Activated CD8-positive, alpha-beta memory T cell treated with anti-CD3 and anti-CD28 coated beads, Interleukin-2, amount 50 U/mL, for 48 hours (primary cell): ENCODE data around the gene JAGN1.
"Not testable (repeated sequence)": the region's sequence is repeated elsewhere in the genome, so short reads cannot be mapped to it uniquely, and the experiment has no call there.

Source experiments
- DNase-seq: peaks from one replicate; pipeline ENCODE4 v3.0.0-alpha.2; 2020

Gene JAGN1

DNA sequence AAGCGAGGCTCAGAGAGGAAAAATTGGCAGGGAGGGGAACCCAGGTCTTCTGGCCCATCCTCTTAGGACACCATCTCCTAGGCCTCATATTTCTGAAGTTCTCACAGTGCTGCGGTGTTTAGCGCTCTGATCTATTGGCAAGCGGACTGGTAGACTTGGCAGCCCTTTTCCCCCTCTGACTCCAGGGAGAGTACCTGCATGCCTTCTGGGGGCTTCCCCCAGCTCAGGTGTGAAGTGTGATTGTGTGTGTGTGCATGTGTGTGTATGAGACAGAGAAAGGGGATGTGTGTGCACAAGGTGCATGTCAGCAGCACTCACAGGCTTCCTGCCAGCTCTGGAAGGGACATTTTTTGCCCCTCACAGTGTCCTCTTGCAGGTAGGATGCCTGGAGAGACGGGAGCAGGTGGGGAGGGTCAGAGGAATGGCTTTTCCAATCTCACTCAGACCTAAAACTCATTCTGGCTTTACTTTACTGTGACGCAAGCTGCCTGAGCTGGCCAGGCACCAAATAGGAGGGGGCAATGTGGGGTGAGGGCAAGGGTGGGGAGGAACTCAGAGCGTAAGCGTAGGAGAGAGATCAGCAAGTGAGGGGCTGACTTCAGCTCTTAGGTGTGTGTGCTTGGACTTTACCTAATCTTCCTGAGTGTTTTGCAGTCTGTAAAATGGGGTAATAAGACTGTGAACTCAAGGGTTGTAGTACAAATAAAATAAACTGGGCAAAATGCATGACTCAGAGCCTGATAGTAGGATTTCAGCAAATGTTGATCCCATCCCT, 8.2 kb downstream of the JAGN1 start:
- no peak for DNase-seq

DNA sequence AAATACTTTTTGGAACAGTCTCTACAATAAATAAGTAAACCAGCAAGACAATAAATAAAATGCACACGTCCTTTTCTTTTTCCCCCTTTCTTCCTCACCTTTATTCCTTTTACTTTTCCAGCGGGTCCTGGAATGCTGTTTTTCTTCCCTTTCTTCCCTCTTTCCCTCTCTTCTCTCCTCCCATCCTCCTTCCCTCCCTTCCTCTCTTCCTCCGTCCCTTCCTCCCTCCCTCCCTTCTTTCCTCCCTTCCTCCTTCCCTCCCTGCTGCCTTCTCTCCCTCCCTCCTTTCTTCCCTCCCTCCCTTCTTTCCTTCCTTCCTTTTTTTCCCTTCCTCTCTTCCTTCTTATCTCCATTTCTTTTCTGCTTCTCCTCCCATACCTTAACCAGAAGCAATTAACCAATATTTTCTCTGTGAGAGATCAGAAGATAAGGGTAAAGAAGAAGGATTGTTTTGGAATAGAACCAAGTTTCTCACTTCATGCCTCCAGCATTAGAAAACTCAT, 8.9 kb downstream of the JAGN1 start:
- no peak for DNase-seq

DNA sequence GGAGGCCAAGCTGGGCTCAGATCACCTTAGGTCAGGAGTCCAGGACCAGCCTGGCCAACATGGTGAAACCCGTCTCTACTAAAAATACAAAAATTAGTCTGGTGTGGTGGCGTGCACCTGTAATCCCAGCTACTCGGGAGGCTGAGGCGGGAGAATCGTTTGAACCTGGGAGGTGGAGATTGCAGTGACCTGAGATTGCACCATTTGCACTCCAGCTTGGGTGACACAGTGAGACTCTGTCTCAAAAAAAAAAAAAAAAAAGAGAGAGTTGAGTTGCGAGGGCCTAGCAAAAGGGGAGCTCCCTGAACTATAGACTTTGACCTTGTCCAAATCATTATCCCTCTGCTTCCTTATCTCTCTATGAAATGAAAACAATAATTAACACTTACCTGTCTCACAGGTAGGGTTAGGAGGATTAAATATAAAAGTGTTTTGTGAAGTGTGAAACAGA, 10.6 kb downstream of the JAGN1 start:
- not testable (repeated sequence) for DNase-seq

DNA sequence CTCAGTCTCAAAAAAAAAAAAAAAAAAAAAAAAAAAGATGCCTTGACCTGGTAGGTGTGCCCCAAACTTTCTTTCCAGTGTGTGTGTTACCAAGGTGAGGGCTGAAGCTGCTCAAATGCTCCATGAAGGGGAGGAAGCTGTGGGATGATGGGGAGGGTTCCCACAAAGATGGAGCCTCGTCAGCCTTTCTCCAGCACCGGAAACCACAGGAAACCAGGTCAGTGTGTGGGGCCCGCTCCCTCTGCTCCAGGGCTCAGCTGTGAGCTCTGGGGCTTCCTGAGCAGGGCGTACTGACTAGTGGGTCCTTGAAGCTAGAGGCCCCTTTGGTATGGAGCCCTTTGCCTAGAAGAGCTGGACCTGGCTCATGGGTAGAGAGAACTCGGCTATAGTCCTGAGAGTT, 11.6 kb downstream of the JAGN1 start:
- no peak for DNase-seq

DNA sequence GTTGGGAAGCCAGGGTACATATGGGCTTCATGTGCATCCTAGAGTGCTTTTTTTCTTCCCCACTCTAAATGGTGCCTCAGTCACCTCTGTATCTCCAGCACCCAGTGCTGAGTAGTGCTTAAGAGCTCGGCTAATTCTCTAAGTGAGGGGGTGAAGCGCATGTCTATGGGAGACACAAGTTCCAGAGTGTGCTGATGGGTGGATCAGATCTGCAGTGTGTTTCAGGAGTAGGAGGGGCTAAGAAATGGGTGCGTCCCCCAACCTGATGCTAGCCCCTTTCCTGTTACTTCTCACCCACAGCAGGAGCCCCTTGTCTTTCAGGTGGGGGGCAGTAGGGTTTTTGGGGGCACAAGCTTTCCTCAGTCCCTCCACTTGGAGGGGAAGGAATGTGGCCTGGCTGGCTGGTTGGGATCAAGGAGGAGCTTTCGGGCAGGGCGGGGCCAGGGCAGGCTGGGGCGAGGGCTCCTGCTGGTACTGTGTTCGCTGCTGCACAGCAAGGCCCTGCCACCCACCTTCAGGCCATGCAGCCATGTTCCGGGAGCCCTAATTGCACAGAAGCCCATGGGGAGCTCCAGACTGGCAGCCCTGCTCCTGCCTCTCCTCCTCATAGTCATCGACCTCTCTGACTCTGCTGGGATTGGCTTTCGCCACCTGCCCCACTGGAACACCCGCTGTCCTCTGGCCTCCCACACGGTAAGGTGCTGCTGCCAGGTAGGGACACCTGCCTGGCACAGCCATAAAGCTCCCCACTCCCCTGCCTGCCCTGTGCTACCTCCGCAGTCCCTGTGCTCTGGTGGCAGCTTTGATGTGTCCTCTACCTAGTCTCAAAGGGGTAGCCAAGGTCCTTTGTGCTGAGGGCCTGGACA, 12.2 kb downstream of the JAGN1 start, which contains the start of gene IL17RE:
Gene IL17RE, plus strand, starts transcription at position 477 of the 866 bp plus-strand sequence. Its CDS starts 85 bp downstream, at position 562.
- no peak for DNase-seq

DNA sequence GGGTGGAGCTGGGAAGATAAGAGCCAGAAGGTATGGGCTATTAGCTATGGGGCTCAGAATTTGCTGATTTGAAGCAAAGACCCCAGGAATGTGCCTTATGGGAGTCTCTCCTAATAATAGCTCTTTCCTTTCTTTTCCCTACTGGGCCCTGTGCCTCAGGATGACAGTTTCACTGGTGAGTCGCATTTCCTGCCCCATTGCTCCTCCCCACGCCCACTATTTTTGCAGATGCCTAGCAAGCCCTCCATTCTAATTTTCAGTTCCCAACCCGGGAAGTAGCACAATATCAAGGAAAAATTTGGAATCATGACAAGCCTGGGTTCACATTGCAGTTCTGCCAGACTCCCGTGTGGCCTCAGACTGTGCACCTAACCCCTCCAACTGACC, 12.8 kb downstream of the JAGN1 start:
- no peak for DNase-seq

DNA sequence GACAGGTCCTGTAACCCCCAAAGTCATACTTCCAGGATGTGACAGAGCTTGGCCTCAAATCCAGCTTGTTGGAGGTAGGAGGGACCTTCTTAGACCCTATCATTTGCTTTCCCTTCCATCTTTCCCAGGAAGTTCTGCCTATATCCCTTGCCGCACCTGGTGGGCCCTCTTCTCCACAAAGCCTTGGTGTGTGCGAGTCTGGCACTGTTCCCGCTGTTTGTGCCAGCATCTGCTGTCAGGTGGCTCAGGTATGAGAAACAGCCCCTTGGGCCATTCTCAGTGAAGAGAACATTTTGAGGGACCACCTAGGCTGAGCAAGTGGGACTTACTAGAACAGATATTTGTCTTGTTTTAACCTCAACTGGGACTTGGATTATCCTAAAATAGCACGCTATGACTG, 13.5 kb downstream of the JAGN1 start:
- DNase-seq, result no peak

DNA sequence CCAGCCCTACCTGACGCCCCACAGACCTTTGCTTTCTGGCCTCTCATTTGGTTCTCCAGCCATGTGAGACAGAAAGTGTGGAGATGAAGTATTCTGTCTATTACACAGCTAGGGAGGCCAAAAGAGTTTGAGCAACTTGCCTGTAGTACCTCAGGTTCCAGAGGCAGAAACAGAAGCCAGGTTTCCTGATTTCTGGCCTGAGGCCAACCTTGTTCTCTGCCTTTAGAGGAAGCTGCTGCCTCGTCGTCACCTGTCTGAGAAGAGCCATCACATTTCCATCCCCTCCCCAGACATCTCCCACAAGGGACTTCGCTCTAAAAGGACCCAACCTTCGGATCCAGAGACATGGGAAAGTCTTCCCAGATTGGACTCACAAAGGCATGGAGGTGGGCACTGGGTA, 16.1 kb downstream of the JAGN1 start:
- no peak for DNase-seq

DNA sequence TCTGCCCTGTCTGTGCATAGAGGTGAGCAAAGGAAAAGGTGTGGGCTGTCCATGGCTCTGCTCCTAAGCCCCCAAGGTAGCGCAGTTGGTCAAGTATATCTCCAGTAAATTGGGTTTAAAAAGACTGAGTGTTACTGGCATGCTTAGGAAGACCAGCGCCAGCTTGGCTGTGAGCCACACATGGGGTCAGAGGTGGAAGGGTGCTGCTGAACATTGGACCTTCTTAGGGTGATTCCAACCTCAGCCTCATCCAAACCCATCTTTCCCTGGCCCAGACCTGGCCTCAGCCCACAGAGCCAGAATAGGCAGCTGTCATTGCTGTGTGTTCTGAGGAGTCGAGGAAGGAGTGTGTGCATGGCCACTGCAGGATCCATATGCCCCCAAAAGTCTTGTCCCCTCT, 17.9 kb downstream of the JAGN1 start:
- DNase-seq, result no peak

DNA sequence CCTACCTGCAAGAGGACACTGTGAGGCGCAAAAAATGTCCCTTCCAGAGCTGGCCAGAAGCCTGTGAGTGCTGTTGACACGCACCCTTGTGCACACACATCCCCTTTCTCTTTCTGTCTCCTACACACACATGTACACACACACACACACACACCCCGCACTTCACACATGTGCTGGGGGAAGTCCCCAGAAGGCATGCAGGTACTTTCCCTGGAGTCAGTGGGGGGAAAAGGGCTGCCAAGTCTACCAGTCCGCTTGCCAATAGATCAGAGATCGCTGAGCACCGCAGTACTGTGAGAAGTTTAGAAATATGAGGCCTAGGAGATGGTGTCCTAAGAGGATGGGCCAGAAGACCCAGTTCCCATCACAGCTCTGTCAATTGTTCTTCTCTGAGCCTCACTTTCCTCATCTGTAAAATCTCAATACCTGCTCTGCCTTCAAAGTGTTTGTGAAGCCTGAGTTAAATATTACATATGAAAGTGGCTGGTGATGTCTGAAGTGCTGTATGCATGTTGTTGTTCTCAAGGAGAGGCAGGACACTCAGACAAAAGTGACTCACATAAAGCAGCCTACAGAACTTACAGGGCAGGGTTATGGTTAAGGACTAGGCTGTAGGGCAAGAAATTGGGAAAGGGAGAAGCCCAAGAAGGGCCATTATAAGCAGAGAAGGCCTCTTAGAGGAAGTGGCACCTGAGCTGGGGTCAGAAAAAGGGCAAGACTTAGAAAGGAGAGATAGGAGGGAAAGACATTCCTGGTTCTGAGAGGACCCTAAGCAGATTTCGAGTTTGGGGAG, 19.0 kb downstream of the JAGN1 start:
- DNase-seq, result no peak

DNA sequence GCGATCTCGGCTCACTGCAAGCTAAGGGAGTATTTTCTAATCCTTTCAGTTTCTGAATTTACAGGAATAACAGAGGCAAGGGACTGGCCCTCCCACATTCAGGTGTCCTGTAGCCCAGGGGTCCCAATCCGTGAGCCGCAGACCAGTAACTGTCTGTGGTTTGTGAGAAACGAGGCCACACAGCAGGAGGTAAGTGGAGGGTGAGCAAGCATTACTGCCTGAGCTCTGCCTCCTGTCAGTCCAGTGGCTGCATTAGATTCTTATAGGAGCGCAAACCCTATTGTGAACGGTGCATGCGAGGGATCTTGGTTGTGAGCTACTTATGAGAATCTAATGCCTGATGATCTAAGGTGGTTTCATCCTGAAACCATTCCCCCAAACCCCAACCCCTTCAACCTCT, 21.5 kb downstream of the JAGN1 start:
- no peak for DNase-seq

DNA sequence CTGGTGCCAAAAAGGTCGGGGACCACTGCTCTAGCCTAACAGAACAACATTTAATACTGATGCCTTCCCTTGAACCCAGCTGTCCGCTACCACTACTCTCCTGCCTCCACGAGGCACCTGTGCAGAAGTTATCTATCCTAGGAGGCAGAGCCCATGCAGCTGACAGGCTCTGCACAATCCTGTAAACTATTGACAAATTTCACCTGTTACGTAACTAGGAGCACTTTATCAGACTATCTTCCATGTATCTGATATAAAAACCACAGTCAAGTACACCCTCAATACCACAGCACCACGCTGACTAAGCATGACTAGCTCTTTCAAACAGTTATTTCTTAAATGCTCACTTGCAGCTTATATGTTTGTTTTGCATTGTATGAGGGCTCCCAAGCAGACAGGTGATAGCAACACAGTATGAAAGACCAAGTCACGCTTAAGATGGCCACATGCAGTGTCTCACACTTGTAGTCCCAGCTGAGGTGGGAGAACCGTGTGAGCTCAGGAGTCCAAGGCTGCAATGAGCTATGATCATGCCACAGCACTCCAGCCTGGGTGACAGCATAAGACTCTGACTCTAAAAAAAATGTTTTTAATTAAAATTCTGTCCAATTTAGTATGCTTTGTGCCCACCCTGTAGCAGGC, 22.0 kb downstream of the JAGN1 start:
- no peak for DNase-seq

DNA sequence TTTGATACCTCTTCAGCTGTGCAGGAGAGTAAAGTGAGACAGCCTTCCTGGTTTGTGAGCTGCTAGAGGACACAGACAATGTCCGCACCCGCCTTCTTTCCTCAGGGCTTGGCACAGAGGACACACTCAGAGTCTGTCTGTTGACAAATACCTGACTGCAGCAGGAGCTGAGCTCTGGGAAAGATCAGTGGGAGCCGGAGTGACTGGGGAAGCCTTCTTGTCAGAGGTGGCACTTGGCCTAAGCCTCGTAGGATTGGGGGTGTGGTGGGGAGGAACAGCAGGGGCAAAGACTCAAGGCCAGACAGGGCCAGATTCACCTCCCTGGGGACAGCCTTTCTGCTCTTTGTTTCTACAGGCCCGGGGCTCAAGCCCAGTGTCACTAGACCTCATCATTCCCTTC, 23.2 kb downstream of the JAGN1 start:
- no peak for DNase-seq

DNA sequence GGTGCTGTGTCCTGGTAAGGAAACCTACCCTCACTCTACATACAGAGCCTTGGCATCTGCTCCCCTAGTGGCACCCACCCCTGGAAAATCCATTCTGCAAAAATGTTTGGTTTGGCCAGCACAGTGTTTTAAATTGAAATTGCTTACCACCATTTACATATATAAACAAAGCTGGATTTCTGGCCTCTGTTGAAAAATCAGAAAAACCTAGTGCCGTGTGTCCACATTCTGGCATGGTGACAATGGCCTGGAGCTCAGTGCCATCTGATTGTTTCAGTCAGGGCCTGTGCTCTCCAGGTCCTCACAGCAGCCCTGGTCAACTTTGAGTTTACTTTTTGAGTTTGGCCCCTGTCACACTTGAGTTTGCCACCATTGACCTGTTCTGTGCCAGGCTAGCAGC, 23.6 kb downstream of the JAGN1 start:
- DNase-seq, result no peak

DNA sequence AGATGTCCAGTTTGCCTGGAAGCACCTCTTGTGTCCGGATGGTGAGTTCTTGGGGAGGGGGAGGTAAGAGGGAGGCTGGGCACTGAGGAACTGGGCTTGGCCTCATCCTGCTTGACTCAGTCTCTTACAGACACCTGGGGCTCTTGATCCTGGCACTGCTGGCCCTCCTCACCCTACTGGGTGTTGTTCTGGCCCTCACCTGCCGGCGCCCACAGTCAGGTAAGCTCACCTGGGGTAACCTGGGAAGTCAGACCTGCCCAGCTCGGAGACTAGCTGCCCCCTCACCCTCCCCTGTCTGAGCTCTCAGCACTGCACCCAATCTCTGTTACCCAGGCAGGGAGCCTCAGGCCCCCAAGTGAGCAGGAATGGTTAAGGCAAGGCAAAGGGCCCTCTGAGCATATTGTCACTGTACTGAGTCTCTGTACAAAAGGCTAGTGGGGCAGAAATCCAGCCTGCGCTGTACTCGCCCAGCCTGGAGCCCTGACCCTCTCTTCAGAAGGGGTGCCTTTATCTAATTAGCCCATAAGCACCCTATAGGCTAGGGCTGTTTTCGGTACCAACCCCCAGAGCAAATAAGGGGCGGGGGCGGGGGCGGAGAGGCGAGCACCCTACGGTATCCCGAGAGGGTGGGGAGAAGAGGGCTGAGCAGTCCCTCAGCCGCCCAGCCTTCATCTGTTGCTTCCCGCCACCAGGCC, 24.3 kb downstream of the JAGN1 start:
- no peak for DNase-seq

DNA sequence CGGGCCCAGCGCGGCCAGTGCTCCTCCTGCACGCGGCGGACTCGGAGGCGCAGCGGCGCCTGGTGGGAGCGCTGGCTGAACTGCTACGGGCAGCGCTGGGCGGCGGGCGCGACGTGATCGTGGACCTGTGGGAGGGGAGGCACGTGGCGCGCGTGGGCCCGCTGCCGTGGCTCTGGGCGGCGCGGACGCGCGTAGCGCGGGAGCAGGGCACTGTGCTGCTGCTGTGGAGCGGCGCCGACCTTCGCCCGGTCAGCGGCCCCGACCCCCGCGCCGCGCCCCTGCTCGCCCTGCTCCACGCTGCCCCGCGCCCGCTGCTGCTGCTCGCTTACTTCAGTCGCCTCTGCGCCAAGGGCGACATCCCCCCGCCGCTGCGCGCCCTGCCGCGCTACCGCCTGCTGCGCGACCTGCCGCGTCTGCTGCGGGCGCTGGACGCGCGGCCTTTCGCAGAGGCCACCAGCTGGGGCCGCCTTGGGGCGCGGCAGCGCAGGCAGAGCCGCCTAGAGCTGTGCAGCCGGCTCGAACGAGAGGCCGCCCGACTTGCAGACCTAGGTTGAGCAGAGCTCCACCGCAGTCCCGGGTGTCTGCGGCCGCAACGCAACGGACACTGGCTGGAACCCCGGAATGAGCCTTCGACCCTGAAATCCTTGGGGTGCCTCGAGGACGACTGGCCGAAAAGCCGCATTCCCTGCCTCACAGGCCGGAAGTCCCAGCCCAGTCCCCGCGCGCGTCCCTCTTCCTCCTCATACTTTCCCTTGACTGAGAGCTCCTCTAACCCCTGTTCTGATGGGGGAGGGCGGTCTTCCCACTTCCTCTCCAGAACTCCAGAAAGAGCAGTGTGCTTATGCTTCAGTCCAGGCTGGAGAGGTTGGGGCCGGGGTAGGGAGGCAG, 25.1 kb downstream of the JAGN1 start:
- peak; percentile 73 for DNase-seq

DNA sequence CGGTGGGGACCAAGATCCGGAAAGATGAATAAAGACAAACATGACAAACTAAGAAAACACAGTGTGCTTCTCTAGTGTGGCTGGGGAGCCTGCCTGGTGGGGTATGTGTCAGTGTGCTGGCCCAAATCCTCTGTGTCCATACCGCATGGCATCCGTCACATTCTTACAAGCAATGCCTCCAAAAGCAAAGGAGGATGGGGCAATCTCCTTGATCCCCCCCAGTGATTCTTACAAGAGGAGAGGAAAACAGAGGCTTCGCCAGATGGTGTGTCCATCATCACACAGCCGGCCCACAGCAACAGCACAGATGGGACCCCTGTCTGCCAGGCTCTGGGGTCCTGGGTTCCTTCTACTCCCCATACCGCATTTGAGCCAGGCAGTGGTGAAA, 25.9 kb downstream of the JAGN1 start:
- DNase-seq, result no peak

DNA sequence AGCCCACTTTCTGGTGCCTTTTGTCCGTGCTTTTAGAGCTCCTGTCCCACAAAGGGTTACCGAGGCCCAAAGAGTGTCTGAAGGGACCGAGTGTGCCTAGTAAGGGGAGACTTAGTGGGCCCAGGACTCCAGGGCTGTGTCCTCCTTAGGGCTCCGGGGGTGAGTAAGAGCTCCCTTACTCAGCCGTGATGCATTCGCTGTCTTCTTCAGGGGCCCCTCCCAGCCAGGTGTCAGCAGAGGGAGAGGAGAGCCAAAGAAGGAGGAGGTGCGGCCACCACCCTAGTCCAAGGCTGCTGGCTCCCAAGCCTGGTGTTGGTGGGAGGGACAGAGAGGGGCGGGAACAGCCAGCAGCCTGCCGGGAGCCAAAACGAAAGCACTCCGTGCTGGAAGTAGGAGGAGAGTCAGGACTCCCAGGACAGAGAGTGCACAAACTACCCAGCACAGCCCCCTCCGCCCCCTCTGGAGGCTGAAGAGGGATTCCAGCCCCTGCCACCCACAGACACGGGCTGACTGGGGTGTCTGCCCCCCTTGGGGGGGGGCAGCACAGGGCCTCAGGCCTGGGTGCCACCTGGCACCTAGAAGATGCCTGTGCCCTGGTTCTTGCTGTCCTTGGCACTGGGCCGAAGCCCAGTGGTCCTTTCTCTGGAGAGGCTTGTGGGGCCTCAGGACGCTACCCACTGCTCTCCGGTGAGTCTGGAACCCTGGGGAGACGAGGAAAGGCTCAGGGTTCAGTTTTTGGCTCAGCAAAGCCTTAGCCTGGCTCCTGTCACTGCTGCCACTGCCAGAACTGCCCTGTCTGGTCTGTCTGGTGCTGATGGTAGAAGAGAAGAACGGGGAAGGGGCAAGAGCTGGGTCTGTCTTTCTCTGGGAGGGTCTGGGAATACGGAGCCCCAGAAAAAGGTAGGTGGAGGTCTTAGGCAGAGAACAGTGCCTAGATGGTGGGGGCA, 26.6 kb downstream of the JAGN1 start, which contains the start of gene IL17RC:
Gene IL17RC, plus strand, starts transcription at position 365 of the 947 bp plus-strand sequence. Its CDS starts 218 bp downstream, at position 583.
- peak; percentile 71 for DNase-seq

DNA sequence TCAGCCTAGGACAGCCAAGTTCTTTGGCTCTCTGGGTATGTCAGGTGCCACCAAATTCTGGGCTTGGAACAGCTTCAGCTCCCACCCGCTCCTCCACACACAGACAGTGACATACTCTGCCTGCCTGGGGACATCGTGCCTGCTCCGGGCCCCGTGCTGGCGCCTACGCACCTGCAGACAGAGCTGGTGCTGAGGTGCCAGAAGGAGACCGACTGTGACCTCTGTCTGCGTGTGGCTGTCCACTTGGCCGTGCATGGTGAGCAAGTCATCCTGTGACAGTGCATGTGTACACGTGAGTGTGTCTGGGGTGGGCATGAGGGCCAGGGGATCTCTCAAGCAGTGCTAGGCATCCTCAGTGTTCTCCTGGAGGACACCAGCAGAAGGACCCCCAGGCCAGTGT, 27.4 kb downstream of the JAGN1 start:
- no peak for DNase-seq
